ENCODE data around the gene TEC. TPM values are rescaled to one million over a fixed set of nuclear protein-coding genes. Genes with fewer than 3 reads are reported as not detected.
"Not testable (repeated sequence)": the region's sequence is repeated elsewhere in the genome, so short reads cannot be mapped to it uniquely, and the experiment has no call there.

Gene TEC
- total RNA-seq, 1 donor = 14.8 TPM

DNA sequence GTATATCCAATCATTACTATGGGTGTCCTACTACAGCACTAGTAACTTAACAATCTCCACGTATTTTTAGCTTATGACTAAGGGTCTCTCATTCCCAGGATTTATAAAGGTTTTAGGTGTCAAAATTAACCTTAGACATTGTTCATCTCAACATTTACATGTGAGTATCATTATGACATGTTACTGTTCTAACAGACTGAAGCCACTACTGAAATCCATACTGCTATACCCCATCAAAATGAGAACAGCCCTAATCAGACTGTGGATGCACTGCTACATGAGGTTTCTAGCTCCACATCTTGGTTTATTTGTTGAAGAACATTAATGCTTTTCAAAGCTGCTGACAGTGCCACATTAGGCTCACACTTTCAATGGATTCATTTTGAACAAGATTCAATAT is 100.0 kb downstream of the TEC start:
- no peak for DNase-seq (ENCODE audit: low read depth in 2 of 3, low spot score in 2 of 3)

DNA sequence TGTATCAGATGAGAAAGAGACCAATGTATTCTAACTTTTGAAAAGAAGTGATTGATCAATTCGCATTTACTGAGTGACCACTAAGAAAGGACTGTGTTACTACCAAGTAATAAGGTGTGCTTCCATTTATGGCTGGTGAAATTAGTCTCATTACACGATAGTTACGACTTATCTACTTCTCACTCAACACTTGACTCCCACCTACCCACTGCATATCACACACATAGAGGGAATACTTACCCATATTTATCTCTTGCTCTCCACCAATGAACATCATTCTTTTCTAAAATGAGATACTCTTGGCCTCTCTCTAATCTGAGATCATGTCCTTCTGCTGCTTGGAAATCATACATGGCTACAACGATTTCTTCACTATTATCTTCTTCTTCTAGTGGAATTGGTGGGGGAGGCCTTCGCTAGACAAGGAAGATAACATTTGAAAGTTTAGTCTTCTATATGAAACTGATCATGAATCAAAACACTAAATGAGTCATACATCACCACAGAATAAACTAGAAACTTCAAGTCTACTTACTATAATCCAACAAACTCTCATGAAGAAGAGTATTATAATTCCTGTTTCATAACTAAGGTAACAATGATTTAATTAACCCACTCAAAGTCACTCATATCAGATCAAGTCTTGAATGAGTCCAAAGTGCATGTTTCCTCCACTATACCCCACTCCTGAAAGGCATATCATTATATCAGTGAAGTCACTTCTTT is 101.9 kb downstream of the TEC start:
- DNase-seq (ENCODE audit: low read depth in 2 of 3, low spot score in 2 of 3) = no peak

DNA sequence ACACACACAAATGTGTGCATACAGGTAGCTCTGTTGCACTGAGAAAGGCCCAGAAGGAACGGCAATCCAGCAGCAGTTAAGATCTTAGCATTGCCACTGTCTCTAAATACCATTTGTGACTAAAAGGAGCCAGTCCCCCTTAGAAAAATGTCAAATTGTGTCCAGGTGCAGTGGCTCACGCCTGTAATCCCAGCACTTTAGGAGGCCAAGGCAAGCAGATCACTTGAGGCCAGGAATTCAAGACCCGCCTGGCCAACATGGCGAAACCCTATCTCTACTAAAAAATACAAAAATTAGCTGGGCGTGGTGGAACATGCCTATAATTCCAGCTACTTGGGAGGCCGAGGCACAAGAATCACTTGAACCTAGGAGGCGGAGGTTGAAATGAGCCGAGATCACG is 105.1 kb downstream of the TEC start:
- DNase-seq (ENCODE audit: low read depth in 2 of 3, low spot score in 2 of 3) = not testable (repeated sequence)

DNA sequence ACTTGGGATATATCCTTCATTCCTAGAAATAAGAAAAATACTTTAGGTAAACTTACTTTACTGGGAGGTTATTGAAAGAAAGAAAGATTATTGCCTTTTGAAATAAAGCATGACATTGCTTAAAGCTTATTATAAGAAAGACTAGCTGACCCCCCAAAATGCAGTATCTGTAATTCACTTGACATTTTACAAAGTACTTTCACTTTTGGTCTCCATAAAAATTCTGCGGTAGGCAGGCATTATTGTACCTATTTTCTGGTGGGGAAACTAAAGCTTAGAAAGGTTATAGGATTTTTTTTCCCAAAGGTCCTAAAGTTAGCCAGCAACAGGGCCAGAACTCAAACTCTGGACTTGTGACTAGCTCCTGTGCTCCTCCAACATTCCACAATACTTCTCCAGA is 105.9 kb downstream of the TEC start:
- DNase-seq (ENCODE audit: low read depth in 2 of 3, low spot score in 2 of 3) = peak in 1 of 3 donors; percentile 39

DNA sequence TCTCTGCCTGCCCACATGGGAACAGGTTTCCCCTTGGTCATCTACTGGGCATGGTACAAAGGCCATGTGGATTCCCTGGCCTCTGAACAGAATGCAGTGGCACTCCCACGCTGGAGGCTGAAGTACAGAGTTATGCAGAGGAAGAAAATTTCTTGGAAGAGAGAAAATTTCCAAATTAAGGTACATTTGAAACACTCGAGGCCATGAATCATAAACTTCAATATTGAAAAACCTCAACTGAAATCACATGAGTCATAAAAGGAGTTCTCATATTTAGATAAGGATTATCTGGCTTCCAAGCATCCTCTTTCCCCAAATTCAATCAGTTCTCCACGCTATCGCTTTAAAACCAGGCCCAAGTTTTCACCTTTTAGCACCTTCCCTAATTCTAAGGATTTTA is 107.5 kb downstream of the TEC start:
- no peak for DNase-seq (ENCODE audit: low read depth in 2 of 3, low spot score in 2 of 3)

DNA sequence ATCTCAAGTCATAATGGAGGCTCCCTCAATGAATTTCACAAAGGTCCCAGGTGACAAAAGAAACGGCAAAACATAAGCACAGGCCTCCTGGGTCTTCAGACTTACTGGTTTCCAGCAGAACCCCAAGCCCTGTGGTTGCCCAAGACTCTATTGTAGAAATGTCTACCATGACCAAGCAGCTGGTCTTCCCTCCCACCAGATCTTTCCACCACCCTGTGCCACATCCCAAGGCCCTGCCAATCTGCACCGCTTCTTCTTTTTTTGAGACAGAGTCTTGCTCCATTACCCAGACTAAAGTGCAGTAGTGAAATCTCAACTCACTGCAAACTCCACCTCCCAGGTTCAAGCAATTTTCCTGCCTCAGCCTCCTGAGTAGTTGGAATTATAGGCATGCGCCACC is 112.4 kb downstream of the TEC start:
- no peak for DNase-seq (ENCODE audit: low read depth in 2 of 3, low spot score in 2 of 3)

DNA sequence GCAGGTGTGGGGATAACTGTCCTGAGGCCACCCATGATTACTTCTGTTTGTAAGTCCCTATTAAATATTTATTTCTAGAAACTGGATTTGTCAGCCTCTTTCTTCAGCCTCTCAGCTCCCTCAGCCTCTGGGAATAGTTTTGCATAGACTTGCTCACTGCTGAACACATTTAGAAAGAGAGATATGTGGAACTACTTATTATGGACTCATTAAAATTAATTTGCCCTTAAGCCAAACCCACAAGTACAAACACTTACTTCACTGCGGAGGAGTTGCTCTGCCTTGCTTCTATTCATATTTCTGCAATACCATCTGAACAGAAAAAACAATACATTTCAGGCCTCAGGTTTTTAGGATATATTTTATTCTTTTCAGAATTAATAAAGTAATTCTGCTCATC is 113.2 kb downstream of the TEC start:
- DNase-seq (ENCODE audit: low read depth in 2 of 3, low spot score in 2 of 3) = no peak

DNA sequence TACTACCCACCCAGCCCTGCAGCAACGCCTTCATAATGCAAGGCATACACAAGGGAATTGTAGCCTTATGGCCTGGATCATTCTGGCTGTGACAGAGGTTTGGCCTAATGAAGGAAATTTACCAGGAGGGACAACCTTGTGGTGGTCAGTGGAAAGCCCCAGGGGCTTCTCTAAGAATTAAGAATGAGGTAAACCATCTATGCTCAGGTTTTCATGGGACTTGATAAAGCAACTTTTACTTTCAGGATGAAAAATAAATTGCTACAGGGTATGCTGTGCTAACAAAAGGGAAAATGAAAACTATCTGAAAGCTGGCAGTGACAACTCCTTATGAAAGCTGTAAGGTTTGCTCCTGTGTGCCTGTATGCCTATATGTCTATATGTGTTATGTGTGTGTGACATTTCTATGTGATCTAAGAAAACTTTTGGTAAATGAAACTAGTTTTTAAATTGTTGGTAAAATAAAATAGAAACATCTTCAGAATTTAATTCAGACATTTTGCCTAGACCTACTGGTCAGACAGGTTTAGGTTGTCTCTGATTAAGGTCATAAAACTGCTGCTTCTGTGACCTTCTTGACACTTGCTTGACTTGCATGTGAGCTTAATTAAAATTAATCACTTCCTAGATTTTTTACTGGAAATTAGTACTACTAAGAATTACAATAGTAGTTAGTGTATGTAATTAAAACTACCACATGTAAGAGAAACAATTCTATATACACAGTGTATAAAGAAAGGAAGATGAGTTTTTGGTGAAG is 115.7 kb downstream of the TEC start:
- DNase-seq (ENCODE audit: low read depth in 2 of 3, low spot score in 2 of 3) = no peak

DNA sequence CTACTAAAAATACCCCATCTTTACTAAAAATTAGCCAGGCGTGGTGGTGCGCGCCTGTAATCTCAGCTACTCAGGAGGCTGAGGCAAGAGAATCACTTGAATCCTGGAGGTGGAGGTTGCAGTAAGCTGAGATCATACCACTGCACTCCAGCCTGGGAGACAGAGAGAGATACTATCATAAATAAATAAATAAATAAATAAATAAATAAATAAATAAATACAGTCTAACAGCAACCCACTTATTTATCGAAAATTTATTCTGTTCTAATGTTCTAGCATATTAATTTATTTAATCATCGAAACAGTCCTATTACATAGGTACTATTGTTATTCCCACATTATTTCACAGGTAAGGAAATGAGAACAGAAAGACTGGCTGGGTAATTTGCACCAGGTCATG is 117.4 kb downstream of the TEC start:
- no peak for DNase-seq (ENCODE audit: low read depth in 2 of 3, low spot score in 2 of 3)

DNA sequence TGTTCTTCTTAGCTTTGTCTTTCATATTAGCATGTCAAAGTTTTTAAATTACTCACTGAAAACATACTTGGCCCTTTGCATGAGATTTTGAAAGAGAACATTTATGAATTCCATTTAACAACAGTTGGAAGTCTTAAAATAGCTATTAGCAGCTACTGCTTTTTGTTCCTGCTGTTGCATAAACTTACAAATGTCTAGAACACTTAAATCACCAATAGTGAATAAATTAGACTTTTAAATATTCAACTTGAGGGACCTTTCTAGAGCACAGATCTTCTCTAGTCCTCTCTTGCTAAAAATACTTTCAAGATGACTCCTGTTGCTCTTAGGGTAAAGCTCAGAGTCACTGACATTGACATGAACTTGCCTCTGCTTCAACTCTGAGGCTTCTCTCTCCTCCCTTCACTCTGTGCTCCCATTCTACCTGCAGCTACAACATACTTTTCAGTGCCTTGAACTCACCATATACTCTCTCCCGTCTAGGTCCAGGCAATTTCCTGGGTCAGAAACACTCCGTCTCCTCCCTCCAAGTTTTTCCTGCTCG is 119.7 kb downstream of the TEC start:
- DNase-seq (ENCODE audit: low read depth in 2 of 3, low spot score in 2 of 3) = no peak

DNA sequence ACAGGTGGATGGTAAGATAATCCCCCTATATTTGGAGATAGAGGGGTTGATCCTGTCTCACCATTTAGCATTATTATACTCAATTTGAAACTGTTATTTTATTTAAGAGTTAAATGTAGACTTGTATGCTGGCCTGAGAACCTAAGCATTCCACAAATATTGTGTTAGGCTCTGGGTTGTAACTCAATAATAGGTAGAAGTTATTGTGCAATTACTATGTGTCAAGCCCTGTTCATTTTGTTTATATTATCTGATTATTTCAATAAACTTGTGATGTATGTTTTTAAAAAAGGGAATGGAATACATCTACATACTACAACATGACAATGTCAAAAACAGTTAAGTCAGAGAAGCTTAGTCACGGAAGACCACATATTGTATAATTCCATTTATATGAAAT is 122.0 kb downstream of the TEC start:
- DNase-seq (ENCODE audit: low read depth in 2 of 3, low spot score in 2 of 3) = no peak

DNA sequence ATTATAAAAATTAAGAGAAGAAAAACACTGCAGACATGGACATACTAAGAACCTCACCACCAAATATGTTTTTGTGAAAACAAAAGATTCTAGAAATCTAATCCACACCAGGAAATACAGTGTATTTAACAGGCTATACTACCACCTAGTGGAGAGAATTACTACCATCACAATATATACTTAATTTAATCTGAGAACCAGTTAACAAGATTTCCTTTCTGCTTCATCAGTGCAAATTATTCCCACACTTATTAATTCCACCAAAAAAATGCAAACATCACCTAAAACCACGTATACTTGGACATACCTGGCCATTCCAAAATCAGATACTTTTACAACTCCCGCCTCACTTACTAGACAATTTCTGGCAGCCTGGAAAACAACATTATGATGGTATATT is 128.6 kb downstream of the TEC start:
- peak in 1 of 3 donors; percentile 67 for DNase-seq (ENCODE audit: low read depth in 2 of 3, low spot score in 2 of 3)

DNA sequence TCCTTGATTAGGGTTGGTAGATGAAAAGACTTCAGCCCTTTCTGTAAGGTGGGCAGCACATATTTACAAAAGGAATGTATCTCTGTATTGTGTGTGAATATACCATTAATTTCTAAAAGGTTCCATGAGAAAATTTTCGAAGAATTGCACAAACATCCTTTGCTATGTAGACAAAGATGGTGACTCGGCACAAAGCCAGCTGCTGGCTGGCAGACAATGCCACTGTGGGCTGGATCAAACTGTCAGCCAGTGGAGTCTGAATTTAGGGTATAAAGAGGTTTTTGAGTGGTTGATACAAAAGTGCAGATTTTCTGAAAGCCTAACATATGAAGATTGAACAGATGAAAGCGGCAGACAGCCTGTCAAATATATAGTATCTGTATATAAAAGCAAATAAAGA is 129.9 kb downstream of the TEC start:
- peak in 1 of 3 donors; percentile 41 for DNase-seq (ENCODE audit: low read depth in 2 of 3, low spot score in 2 of 3)

DNA sequence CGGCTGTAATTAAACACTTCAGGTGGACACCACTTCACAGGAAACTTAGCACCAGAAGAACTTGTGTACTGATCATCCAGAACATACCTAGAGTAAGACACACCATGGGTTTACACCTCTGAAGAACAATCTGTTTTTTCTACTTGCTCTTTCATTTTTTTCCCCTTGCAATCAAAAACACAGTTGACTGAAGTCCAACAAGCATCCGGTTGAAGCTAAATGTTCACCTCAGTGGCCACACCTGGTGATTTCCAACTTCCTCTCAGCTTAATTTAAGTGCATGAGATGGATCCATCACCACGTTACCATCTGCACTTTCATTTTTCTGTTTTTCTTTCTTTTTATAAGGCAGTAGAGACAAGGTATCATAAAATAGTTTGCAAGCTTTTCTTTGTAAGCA is 130.7 kb downstream of the TEC start:
- DNase-seq (ENCODE audit: low read depth in 2 of 3, low spot score in 2 of 3) = peak in 1 of 3 donors; percentile 11

DNA sequence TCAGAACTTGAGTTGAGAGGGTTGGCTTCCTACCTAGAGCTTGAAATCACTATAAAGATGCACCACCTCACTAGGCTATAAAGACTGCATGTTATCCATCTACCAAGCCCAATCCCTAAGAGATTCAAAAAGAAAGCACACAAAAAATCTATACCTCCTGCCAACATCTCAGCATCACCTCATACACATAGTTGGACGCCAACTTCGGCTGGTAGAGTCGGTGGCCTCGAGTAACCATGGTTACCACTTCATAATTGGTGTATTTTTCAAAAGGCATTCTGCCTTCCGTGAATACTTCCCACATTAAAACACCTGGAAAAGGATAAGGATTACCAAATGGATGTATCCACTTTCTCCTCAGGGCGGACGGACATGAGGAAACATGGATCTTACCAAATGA is 131.1 kb downstream of the TEC start:
- no peak for DNase-seq (ENCODE audit: low read depth in 2 of 3, low spot score in 2 of 3)

DNA sequence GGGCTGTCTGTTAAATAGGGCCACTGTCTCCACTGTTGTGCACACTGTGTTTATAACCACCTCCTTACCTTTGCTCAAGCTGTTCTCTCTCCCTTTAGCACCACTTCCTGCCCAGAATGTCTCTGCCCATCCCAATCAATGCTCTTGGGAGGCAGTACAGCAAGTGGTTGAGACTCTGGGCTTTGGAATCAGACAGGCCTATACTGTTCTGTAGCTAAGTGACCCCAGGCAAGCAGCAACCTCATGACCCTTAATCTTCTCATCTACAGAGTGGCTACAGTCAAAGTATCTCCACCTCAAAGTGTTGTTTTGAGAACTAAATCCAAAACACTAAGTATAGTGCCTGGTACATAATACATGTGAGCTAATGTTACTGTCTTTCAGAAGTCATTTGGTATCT is 131.8 kb downstream of the TEC start:
- no peak for DNase-seq (ENCODE audit: low read depth in 2 of 3, low spot score in 2 of 3)

DNA sequence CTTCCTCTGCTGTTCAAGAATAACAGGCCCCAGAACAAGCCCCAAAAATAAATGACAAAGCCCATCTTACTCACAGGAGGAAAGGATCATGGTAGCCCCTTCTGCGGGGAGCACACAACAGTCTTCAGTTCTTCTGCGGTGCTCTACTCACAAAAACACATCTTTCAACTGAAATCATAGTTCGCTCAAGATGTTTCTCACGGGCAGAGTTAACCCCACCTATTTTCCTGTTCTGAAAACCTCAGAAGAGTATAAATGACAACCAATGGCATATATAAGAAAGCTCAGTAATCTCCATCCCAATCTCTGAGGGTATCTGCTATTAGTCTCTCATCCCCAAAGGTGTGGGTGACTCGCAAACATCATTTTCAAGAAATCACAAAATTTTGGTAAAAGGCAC is 135.6 kb downstream of the TEC start, which contains the start of gene TXK:
TXK (minus strand) TSS at position 170 of the 400 bp plus-strand sequence; CDS start at position 90, 80 bp downstream.
- DNase-seq (ENCODE audit: low read depth in 2 of 3, low spot score in 2 of 3) = no peak

DNA sequence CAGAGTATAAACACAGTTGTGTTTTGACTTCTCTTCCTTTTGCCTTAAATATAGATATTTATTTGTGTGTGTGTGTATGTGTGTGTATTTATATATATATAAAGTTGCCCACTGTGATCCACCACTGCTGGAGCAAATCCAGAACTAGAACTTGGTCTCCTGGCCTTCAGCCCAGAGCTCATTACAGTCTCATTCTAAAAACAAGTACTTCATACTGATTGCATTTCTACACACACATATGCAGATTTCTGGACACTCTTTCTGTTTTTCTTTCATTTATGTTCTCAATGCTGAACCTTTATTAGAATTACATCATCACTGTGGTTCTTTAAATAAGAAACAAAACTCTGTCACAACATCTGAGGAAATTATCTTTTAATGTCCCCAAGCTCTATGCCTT is 136.0 kb downstream of the TEC start:
- DNase-seq (ENCODE audit: low read depth in 2 of 3, low spot score in 2 of 3) = no peak

DNA sequence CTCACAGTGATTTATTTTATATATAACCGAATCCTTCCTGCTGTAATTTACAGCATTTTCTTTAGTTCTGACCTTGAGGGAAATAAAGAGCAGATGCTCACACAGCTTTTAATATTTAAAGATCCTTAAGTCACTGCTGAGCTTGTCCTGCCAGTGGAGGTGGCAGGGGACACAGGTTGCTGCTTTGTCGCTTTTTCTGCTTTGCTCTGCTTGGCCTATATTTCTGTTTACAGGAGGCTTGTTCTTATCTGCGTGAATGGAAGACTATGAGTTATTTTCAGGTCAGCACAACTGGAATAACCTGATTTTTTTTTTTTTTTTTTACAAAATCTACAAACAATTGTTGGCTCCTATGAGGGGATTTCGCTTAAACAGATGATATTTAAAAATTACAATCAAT is 137.9 kb downstream of the TEC start:
- DNase-seq (ENCODE audit: low read depth in 2 of 3, low spot score in 2 of 3) = no peak

DNA sequence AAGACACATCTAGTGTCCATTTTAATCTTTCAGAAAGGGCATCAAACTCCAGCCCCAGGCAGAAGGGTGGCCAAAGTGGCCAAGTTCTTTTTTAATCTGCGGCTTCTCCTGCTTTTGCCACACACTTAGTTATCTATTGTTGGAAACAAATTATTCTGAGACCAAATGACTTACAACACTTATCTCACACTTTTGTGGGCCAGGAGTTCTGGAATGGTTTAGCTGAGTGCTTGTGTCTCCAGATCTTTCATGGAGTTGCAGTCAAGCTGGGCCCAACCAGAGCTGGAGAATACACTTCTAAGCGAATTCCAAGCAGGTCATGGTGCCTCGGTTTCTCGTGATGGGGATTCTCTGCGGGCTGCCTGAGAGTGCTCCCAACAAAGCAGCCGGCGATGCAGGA is 139.5 kb downstream of the TEC start:
- no peak for DNase-seq (ENCODE audit: low read depth in 2 of 3, low spot score in 2 of 3)

DNA sequence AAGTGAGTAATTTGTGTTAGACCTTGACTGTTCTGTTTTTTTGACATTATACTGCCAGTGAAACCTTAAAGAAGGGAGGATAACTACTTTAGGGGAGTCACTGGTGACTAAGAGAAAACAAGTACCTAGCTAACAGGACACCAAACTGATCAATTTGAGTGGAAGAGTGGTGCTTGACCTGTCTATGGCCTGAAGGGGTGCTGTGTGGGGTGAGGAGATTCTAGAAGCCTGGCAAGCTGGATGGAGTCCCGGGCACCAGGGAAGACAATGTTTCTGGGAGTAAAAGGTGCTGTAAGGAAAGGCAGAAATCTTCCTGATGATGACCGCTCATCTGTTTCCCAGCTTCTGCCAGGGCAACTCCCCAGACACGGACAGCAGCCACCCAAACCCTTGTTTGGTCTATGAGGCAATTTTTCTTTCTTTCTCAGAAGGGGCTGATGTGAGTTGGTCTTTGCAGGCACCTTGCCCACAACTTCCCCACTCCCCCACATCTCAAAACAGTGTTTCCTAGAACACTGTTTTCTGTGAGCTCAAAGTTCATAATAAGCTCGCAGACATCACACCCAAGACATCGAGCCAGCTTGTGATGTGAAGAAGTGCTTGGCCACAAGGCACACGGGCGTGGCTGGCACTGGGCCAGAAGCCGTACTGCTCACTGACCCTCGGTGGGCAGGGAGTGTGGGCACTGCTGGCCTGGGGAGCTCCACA is 140.2 kb downstream of the TEC start:
- peak in 1 of 3 donors; percentile 38 for DNase-seq (ENCODE audit: low read depth in 2 of 3, low spot score in 2 of 3)

All from hematopoietic multipotent progenitor cell (in vitro differentiated cells).